ENCODE data around the gene MMP25. TPM values are rescaled to one million over a fixed set of nuclear protein-coding genes. Genes with fewer than 3 reads are reported as not detected.

Gene MMP25
- total and polyA plus RNA-seq, 9 of the 15 experiments (the other 6 are each of a cell fraction or from before 2014, with no cell fraction given): 0.03 to 0.04 TPM; not detected in 7

DNA sequence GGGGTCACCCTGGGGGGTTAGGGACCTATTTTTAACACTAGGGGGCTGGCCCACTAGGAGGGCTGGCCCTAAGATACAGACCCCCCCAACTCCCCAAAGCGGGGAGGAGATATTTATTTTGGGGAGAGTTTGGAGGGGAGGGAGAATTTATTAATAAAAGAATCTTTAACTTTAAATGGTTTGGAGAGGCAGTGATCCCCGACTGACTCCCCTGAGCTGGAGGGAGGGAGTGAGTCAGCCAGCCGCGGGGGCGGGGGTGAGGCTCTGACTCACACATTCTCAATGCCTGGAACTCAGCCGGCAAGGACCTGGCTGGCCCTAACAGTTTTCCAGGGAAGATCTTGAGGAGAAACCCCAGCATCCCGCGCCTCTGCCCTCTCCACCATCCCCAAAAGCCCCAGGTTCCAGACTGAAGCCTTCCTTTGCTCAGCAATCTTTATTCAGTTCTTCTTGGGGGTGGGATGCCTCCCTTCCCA, 24.1 kb upstream of the MMP25 start (continued):
- TF ChIP-seq, protein P1, sequence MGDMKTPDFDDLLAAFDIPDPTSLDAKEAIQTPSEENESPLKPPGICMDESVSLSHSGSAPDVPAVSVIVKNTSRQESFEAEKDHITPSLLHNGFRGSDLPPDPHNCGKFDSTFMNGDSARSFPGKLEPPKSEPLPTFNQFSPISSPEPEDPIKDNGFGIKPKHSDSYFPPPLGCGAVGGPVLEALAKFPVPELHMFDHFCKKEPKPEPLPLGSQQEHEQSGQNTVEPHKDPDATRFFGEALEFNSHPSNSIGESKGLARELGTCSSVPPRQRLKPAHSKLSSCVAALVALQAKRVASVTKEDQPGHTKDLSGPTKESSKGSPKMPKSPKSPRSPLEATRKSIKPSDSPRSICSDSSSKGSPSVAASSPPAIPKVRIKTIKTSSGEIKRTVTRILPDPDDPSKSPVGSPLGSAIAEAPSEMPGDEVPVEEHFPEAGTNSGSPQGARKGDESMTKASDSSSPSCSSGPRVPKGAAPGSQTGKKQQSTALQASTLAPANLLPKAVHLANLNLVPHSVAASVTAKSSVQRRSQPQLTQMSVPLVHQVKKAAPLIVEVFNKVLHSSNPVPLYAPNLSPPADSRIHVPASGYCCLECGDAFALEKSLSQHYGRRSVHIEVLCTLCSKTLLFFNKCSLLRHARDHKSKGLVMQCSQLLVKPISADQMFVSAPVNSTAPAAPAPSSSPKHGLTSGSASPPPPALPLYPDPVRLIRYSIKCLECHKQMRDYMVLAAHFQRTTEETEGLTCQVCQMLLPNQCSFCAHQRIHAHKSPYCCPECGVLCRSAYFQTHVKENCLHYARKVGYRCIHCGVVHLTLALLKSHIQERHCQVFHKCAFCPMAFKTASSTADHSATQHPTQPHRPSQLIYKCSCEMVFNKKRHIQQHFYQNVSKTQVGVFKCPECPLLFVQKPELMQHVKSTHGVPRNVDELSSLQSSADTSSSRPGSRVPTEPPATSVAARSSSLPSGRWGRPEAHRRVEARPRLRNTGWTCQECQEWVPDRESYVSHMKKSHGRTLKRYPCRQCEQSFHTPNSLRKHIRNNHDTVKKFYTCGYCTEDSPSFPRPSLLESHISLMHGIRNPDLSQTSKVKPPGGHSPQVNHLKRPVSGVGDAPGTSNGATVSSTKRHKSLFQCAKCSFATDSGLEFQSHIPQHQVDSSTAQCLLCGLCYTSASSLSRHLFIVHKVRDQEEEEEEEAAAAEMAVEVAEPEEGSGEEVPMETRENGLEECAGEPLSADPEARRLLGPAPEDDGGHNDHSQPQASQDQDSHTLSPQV (IDR thresholded peaks at IDR 0.05): no peak; the same call in 1 of the 2 replicates
- TF ChIP-seq KLF10 (CRISPR knock-in tag; IDR thresholded peaks at IDR 0.05) (no peak), RBM15 (IDR thresholded peaks at IDR 0.05; ENCODE audit: insufficient read depth, low read length) (no peak), BDP1 (IDR thresholded peaks at IDR 0.05; ENCODE audit: insufficient read depth, insufficient read length) (no peak), POLR2AphosphoS2 (IDR thresholded peaks at IDR 0.05; ENCODE audit: low read length) (peak; percentile 1; the same call in 1 of the 2 replicates), ZKSCAN1 (IDR thresholded peaks at IDR 0.05; ENCODE audit: low read depth, low read length) (no peak), ZFP36 (IDR thresholded peaks at IDR 0.05; ENCODE audit: low read depth, low read length, partially characterized antibody) (no peak), ZC3H11A (IDR thresholded peaks at IDR 0.05; ENCODE audit: low read depth, low read length) (no peak), HOXB6 (CRISPR knock-in tag; IDR thresholded peaks at IDR 0.05; ENCODE audit: borderline replicate concordance) (no peak), RFX5 (IDR thresholded peaks at IDR 0.05; ENCODE audit: low read depth, low read length) (no peak), OTX1 (CRISPR knock-in tag; IDR thresholded peaks at IDR 0.05) (no peak), ZNF121 (CRISPR knock-in tag; conservative IDR thresholded peaks at IDR 0.05) (no peak), ZNF274 (IDR thresholded peaks at IDR 0.05; ENCODE audit: borderline replicate concordance, low read depth, low read length) (no peak), ZNF24 (IDR thresholded peaks at IDR 0.05) (no peak), SRSF9 (IDR thresholded peaks at IDR 0.05; ENCODE audit: borderline replicate concordance, low read depth, low read length) (no peak)
- TF ChIP-seq, protein P2, sequence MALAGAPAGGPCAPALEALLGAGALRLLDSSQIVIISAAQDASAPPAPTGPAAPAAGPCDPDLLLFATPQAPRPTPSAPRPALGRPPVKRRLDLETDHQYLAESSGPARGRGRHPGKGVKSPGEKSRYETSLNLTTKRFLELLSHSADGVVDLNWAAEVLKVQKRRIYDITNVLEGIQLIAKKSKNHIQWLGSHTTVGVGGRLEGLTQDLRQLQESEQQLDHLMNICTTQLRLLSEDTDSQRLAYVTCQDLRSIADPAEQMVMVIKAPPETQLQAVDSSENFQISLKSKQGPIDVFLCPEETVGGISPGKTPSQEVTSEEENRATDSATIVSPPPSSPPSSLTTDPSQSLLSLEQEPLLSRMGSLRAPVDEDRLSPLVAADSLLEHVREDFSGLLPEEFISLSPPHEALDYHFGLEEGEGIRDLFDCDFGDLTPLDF (CRISPR knock-in tag; IDR thresholded peaks at IDR 0.05): no peak
- TF ChIP-seq, protein P3, sequence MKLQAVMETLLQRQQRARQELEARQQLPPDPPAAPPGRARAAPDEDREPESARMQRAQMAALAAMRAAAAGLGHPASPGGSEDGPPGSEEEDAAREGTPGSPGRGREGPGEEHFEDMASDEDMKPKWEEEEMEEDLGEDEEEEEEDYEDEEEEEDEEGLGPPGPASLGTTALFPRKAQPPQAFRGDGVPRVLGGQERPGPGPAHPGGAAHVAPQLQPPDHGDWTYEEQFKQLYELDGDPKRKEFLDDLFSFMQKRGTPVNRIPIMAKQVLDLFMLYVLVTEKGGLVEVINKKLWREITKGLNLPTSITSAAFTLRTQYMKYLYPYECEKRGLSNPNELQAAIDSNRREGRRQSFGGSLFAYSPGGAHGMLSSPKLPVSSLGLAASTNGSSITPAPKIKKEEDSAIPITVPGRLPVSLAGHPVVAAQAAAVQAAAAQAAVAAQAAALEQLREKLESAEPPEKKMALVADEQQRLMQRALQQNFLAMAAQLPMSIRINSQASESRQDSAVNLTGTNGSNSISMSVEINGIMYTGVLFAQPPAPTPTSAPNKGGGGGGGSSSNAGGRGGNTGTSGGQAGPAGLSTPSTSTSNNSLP (IDR thresholded peaks at IDR 0.05; ENCODE audit: borderline replicate concordance, low read depth, low read length): no peak
- TF ChIP-seq, protein P4, sequence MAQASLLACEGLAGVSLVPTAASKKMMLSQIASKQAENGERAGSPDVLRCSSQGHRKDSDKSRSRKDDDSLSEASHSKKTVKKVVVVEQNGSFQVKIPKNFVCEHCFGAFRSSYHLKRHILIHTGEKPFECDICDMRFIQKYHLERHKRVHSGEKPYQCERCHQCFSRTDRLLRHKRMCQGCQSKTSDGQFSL (CRISPR knock-in tag; IDR thresholded peaks at IDR 0.05): no peak
- TF ChIP-seq, protein P4 (tag; IDR thresholded peaks at IDR 0.05): no peak
- TF ChIP-seq, protein P5, sequence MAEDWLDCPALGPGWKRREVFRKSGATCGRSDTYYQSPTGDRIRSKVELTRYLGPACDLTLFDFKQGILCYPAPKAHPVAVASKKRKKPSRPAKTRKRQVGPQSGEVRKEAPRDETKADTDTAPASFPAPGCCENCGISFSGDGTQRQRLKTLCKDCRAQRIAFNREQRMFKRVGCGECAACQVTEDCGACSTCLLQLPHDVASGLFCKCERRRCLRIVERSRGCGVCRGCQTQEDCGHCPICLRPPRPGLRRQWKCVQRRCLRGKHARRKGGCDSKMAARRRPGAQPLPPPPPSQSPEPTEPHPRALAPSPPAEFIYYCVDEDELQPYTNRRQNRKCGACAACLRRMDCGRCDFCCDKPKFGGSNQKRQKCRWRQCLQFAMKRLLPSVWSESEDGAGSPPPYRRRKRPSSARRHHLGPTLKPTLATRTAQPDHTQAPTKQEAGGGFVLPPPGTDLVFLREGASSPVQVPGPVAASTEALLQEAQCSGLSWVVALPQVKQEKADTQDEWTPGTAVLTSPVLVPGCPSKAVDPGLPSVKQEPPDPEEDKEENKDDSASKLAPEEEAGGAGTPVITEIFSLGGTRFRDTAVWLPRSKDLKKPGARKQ (CRISPR knock-in tag; IDR thresholded peaks at IDR 0.05): no peak

Measured in K562 (cell line).